GM18502 (cell line): ENCODE data around the gene KRT79.
"Not testable (repeated sequence)": the region's sequence is repeated elsewhere in the genome, so short reads cannot be mapped to it uniquely, and the experiment has no call there.

ENCODE experiments used
- ATAC-seq: cut with Tn5 transposase; IDR thresholded peaks from one replicate; pipeline ENCODE4 v1.9.1; 2021; ENCODE audit warnings: mild to moderate bottlenecking; ENCODE audit not compliant: unreplicated experiment, poor library complexity

Gene KRT79

DNA sequence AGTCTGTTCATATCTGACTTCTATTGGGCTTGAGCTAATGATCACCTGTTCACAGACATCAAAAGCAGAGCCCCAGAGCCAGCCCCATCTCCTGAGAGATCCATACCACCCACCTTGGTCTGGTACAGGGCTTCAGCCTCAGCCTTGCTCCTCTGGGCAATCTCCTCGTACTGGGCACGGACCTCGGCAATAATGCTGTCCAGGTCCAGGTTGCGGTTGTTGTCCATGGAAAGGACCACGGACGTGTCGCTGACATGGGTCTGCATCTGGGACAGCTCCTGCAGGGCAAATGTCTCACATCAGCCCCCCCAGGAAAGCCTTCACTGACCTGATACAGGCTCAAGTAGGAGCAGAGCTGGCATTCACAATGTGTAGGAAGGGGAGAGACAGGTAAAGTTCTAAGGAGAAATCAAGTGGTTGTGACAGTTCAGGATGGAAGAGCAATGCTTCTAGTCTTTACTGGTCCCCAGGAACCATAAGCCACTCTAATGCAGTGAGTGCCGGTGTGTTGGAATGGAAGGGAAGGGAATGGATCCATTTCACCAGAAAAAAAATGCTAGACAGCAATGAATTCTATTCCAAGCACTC lies 25.4 kb downstream of the KRT79 start:
- ATAC-seq = no peak

DNA sequence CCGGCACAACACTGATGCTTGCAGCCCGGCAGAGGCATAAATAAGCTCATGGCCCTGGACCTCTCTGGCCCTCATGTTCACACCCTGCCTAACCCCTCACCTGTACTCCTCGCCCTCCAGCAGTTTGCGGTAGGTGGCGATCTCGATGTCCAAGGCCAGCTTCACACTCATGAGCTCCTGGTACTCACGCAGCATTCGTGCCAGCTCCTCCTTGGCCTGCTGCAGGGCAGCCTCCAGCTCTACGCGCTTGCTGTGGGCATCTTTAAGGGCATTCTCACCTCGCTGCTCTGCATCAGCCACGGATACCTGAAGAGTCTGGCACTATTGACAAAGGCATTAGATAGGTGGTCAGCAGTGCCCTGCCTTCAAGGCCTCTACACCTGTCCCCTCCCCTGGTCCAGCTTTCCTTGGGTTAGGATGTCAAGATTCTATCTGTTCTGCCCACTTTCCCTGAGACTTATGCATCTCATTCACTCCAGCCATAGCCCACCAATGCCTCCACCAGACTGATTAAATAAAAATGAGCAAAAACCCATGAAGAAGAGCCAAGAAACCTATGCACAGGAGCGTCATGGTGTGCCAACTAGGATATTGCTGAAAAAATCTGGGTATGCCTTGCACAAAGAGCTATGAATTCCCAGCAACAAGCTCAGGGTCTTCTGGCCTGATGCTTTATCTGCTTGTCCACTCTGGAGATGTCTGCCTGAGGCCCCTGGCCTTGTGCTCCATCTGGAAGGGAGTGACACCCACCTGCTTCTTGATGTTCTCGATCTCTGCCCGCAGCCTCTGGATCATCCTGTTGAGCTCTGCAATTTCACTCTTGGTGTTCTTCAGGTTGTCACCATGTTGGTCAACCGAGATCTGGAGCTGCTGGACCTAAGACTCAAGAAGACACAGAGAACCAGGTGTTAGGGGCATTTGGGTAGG lies 26.3 kb downstream of the KRT79 start:
- no peak for ATAC-seq

DNA sequence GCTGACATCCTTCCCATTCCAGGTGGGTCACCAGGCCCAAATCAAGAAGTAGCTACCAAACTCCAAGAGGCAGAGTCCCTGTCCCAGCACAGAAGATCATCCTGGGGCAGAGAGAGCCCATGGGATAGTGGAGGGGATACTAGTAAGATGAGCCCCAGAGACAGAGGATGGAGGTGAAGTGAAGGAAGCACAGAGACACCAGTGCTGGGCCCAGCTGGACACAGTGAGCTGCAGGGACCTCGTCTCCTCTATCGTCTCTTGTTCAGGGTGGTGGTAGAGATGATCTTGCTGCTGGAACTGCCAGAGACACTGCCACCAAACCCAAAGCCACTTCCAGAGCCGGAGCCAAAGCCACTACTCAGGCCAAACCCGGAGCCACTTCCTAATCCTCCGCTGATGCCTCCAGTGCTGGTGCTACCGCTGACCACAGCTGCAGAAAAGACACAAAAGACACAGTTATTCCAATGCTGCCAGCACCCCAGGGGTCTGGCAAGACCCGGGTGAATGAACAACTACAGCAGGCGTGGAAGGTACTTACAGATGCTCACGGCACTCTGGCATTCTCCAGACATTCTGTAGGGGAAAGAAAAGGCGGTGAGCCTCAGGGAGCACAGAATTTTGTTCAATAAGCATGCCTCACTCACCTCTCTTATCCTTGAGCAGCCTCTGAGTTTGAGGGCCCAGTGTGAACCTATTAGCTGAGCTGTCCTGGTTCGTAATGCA lies 27.1 kb downstream of the KRT79 start:
- no peak for ATAC-seq

DNA sequence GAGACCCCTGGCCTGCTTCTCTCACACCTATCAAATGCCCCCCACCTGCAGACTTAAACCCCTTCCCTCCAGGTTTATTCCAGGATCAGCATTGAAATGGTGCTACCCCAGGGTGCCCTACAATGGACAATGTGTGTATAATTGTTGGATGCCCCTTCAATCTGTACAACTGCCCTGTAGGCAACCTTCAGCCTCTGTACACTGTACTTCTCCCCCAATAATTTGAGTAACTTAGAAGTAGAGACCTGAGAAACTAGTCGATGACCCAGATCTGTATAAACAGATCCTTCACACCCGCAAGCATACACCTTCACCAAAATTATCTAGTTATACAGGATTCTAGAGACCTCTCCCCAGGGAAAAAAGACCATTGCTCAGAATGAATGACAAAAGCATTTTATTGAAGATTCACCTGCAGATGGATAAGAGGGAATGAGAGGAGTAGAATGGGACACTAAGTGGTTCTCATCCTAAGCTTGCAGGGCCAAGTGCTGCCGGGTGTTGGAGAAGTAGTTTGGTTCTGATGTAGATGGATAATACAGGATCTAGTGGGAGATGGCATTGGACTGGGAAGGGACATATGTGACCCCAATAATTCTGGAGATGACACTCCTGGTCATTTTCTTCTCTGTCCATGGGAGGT lies 27.8 kb downstream of the KRT79 start:
- no peak for ATAC-seq

DNA sequence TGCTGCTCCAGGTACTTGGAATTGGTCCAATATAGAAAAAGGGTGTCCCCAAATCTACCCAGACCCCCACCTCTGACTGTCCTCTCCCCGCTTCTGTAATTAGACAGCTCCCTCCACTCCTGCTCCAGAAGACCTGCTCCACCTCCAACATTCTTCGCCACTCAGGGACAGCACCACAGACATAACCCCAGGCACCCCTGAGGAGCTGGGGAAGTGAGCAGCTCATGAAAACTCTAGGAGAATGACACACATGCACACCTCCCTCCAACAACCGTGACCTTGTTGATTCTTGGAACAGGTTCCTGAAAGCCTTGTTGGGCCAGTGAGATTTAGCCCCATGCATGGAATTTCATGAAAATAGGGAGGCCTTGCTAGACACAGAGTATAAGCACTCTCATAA lies 28.4 kb downstream of the KRT79 start:
- no peak for ATAC-seq

DNA sequence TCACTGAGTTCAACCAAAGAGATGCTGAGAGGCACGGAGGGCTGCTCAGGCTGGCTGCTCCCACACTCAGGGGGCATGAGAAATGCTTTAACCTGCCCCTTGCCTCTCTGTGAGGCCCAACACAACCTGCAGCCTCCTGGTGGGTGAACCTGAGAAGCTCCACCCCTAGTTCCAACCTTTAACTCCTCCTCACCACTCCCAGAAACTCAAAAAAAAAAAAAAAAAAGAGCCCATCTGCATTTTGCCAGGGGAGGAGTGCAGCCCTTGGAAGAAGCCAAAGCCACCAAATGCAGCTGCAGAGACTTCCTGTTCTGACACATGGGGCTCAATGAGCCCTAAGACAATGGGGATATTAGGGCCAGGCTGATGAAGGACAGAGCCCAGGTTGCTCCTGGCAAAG lies 29.1 kb downstream of the KRT79 start:
- ATAC-seq = no peak

DNA sequence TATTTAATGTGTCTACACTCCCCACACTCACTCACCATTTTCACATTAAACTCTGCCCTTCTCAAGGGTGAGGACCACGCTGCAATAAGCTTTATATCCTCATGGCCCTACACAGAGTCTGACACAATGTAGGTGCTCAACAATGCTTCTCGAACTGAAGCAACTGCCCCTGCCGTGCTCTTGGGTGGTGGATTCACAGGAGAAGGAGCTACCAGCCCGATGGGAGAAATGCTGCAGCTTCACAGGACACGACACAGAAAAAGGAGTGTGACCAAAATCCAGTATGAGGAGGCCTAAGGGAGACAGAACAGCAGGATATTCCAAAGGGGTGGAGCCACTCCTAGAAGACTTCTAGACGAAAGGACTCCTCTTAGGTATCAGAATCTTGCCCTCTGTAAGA lies 31.7 kb downstream of the KRT79 start:
- ATAC-seq = no peak

DNA sequence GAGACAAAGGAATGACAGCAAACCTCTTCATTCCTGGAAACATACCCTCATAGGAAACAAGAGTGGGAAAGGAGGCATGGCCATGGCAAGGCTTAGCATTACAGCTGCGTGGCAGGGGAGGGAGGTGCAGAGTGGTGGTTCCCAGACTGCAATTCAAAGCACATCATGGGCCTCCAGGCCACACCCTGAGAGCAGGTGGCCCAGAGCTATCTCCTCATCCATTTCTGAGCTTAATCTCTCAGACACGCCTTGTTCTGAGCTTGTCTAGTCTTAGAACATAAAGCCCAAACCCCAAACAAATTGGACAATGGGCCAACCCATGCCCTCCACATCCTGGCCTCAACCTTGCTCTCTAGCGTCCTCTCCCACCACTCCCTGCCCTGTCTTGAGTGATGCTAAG lies 32.3 kb downstream of the KRT79 start:
- ATAC-seq = no peak

DNA sequence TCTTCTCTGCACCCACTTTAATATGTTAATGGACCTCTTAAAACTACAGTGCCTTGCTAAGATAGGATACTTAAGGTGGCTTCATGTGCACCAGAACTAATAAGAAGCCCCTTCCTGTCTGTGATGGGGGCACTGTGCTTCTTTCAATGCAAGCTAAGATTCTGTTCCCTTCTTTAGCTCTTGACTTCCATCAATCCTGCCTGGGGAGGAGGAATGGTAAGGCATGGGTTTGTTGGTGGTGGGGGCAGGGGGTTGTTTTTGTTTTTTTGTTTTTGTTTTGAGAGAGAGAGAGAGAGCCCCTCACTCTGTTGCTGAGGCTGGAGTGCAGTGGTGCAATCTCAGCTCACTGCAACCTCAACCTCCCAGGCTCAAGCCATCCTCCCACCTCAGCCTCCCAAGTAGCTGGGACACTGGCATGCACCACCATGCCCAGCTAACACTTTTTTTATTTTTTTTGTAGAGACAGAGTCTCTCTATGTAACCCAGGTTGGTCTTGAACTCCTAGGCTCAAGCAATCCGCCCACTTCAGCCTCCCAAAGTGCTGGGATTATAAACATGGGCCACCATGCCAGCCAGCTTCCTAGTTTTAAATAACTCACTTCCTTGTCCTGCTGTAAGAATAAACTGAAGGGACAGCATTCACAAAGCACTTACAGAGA lies 33.7 kb downstream of the KRT79 start:
- ATAC-seq = no peak

DNA sequence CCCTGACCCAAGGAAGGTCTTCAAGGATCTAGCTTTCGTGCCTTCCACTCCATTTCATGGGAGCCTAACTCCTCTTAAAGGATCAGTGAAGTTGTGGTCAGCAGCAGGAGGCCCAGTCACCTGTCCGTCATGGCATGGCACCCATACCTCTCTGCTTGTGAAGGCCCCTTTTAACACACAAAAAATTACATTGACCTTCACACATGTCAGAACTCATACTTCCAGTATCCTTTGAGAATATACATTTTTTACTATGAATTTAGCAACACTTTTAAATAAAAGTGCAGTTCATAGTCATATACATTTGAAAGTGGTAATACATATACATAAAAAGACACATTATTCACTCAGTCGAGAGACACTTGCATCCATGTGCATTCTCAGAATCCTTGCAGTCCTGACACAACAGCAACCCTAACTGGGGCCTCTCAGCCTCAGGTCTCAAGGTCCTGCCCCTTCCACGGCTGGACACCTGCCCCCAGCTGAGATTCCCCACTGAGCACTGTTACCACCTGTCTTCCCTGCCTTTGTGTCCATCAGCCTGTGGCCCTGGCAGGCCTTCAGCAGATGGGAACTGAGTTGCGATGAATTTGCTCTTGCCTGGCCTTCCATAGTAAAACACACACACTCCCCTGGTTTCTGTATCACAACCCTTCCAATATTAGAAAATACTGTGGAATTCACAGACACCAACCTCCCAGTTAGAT lies 34.5 kb downstream of the KRT79 start:
- ATAC-seq = no peak

DNA sequence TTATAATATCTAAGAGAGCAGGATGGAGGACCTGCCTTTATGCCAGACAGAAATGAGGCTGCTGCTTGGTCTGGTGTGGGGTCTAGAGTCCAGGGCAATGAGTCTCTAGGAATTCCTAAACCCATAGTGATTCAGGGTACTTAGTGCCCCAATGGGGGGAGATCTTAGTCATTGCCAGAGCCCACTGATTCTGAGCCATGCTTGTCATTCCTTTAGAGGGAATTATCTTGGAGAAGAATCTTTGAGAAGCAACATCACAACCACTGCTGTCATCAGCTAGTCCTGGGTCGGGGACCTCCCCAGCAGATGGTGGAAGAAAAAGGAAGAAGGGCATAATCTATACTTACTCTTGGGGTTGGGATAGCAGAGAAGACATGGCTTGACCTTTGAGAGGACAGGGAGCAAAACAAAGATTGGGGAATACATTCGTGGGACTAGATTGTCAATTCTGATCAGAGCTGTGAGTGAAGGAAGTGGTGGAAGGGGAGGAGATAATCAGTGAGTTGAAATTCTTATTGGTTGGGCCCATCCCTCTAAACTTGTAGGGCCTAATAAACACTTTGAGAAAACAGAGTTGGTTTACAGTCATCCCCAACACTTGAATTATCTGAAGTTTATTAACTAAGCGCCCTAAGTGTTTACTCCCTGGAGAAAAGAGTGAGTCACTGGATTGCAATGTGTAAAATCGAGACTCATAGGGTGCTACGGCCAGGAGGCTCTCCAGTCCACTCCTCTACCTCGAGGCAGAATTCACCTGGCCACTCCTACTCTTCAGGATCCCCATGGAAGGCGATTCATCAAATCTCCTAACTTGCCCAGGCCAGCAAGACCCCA lies 35.2 kb downstream of the KRT79 start:
- no peak for ATAC-seq

DNA sequence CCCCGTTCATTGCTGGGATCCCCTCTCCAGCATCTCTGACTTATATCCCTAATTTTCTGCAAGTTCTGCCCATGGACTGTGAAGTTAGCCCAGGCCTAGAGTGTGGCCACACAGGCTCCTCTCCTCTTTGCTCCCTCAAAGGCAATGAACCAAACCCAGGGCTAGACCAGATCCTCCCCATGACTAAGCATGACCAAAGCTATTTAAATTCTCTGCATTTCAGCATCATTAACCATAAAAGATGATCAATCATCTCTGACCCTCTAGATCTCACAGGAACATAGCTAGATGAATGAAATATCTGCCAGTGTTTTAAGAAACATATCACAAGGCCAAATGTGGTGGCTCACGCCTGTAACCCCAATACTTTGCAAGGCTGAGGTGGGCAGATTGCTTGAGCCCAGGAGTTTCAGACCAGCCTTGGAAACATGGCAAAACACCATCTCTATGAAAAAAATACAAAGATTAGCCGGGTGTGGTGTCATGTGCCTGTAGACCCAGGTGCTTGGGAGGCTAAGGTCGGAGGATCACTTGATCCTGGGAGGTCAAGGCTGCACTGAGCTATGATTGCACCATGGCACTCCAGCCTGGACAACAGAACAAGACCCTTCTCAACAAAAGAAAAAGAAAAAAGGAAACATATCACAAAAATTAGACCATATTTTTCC lies 36.0 kb downstream of the KRT79 start:
- ATAC-seq = no peak

DNA sequence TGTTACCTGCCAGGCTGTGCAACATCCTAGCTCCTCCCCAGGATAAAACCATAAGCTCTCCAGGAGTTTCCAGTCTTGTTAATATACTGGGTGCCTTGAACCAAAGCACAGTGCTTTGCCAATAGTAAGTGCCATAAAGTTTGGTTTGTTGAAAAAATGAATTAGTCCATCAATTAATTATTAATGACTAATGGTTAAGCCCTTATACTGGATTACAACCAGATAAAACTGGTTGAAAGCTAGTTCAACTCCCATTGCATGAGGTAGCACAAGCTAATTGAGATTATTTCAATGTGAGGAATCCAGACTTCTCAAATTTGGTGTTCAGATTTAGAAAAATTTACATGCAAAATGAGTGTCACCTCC lies 36.6 kb downstream of the KRT79 start:
- no peak for ATAC-seq

DNA sequence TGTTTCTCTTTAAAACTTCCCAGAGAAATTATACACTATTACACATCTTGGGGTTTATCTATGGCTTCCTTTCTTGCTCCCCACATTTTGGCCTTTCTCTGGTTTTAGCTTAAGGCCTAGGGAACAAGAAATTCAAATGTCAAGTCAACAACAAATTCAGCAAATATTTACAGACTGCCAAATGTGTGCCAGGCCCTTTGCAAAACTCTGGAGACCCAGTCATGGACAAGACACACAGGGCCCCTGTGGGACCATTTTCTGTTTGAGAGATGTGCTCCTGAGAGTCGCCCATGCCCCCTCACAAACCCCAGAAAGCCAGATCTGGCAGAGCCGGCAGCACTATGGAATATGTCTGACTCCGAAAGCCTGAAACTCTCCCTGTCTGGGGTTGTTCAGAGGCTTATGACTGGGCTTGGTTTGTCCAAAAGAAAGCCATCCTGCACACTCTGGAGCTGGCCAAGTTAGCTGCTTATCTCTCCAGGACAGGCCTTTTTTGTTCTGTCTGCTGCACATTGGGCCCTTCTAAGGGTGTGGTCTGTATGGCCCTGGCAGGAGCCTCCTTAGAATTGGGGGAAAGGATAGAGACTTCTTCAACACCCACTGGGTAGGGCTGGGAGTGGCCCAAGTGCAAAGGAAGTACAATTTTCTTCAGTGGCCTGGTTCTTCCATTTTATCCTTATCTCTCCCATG lies 37.1 kb downstream of the KRT79 start:
- no peak for ATAC-seq

DNA sequence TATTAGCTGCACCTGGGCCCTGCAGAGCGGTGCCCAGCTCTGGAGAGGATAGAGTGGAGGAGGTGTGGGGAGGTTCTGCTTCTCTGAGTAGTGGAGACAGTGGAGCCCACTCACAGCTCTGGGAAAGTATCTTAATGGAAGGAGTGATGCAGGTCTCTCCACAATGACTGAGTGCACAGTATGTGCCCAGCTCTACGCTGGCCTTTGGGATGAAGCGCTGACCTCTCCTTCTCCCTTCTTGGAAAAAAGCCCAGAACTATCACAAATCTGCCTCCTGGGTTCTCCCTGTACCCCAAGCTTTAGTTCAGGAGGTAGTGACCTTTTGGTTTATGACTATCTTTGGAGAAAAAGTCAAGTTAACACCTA lies 37.7 kb downstream of the KRT79 start:
- no peak for ATAC-seq

DNA sequence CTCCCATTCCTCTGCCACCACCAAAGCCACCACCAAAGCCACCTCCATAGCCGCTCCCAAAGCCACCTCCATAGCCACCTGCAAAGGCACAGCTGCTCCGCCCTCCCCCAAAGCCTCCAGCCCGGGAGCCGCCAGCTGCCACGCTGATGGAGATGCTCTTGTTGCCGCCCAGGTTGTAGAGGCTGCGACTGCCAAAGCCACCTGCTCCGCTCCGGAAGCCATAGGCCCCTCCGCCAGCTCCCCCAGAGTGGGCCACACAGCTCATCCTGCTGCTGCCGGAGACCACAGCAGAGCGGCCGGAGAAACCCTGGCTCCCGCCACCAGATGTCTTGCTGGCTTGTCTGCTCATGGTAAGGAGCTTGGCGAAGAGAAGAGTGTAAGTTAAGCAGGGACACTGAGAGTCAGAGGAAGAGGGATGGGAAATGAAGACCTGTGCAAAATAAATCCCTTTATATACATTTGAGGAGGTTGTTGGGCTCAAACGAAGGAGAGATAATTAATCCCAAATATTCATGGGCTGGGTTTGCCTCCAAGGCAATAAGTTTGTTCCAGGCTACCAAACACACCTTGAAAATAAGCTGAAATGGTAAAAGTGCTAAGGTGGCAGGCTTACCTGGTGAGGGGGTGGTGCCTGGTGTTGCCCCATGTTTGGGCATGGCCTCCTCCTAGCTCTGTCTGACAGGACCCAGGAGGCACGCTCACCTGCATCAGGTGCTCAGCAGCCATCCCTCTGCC lies 38.2 kb downstream of the KRT79 start, which contains the start of gene KRT3:
Gene KRT3 (minus strand): TSS at position 424 of the 735 bp plus-strand sequence. CDS start 75 bp downstream, at position 349.
- no peak for ATAC-seq

DNA sequence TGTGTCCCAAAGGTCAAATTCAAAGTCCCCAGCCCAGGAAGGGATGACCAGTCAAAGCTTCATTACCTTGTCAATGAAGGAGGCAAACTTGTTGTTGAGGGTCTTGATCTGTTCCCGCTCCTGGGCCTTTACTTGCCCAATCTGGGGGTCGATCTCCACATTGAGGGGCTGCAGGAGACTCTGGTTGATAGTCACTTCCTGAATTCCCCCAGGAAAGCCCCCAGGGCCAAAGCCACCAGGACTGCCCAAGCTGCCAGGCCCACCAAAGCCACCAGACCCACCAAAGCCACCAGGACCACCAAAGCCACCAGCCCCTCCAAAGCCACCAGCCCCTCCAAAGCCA lies 38.8 kb downstream of the KRT79 start:
- ATAC-seq = not testable (repeated sequence)
